Smooth muscle cell (in vitro differentiated cells): Measurements from ENCODE around the gene S100A7A. TPM values are rescaled to one million over a fixed set of nuclear protein-coding genes. Genes with fewer than 3 reads are reported as not detected.
"Not testable (repeated sequence)": the region's sequence is repeated elsewhere in the genome, so short reads cannot be mapped to it uniquely, and the experiment has no call there.

ENCODE experiments used
- DNase-seq: peaks from one replicate; lab custom pipeline; 2025; ENCODE audit not compliant: unreplicated experiment; lab: John Stamatoyannopoulos, UW
- H2AFZ ChIP-seq: fragments of 200-600 bp; sonication (generic); 2 replicates; pipeline ENCODE4 v1.6.0; 2016; ENCODE audit warnings: antibody characterized with exemption, low read depth, mild to moderate bottlenecking
- H3F3A ChIP-seq: fragments of 200-600 bp; sonication (generic); 2 replicates; pipeline ENCODE4 v1.6.0; 2017; ENCODE audit warnings: antibody characterized with exemption, low read depth
- H3K27ac ChIP-seq: fragments of 200-600 bp; sonication (generic); 2 replicates; pipeline ENCODE4 v1.5.1; 2016; ENCODE audit warnings: low read depth, mild to moderate bottlenecking
- H3K27me3 ChIP-seq: fragments of 200-600 bp; sonication (generic); 2 replicates; pipeline ENCODE4 v1.6.1; 2016; ENCODE audit warnings: low read depth, mild to moderate bottlenecking
- H3K36me3 ChIP-seq: fragments of 200-600 bp; sonication (generic); 2 replicates; pipeline ENCODE4 v1.5.1; 2016; ENCODE audit warnings: low read depth
- H3K4me1 ChIP-seq: fragments of 200-600 bp; sonication (generic); 2 replicates; pipeline ENCODE4 v1.5.1; 2016; ENCODE audit warnings: low read depth
- H3K4me2 ChIP-seq: fragments of 200-600 bp; sonication (generic); 2 replicates; pipeline ENCODE4 v1.6.0; 2016; ENCODE audit warnings: mild to moderate bottlenecking
- H3K4me3 ChIP-seq: fragments of 200-600 bp; sonication (generic); 2 replicates; pipeline ENCODE4 v1.5.1; 2016; ENCODE audit warnings: mild to moderate bottlenecking
- H3K79me2 ChIP-seq: fragments of 200-600 bp; sonication (generic); 2 replicates; pipeline ENCODE4 v1.6.0; 2016; ENCODE audit warnings: low read depth, mild to moderate bottlenecking
- H3K9ac ChIP-seq: fragments of 200-600 bp; sonication (generic); 2 replicates; pipeline ENCODE4 v1.6.0; 2016; ENCODE audit warnings: low read depth
- H3K9me3 ChIP-seq: fragments of 200-600 bp; sonication (generic); replicated peaks from 2 replicates; pipeline ENCODE4 v1.5.1; 2016; ENCODE audit warnings: low read depth
- H4K20me1 ChIP-seq: fragments of 200-600 bp; sonication (generic); 2 replicates; pipeline ENCODE4 v1.6.0; 2016; ENCODE audit warnings: low read depth
- CTCF ChIP-seq: fragments of 200-600 bp; sonication (generic); IDR thresholded peaks from 2 replicates; pipeline ENCODE4 v1.5.1; 2017; ENCODE audit warnings: borderline replicate concordance, mild to moderate bottlenecking, antibody characterized with exemption; ENCODE audit not compliant: insufficient read depth, poor library complexity, severe bottlenecking
- WGBS: methylation state at CpG from one replicate; pipeline ENCODE4 v1.1.7; 2016; ENCODE audit warnings: low lambda C conversion rate; 5-methylcytosine and 5-hydroxymethylcytosine counted together
- polyA plus RNA-seq: library from polyadenylated mRNA; unstranded; fragments of >200 nt; fragmentation: Nextera tagmentation; extraction: Ambion mirVana; gene quantifications from 2 replicates; pipeline ENCODE4 v1.2.1, GENCODE V29; 2016
- total RNA-seq: library from RNA; depleted of rRNA; stranded (reverse); fragments of >200 nt; gene quantifications from 2 replicates; pipeline ENCODE4 v1.2.3, GENCODE V29; 2014

S100A7A gene
- total and polyA plus RNA-seq, 2 experiments from 2014 or later = not detected

GRCh38 chr1:153402226-153402625, 14.1 kb upstream of the S100A7A start:
- Histone ChIP-seq H3K4me2 (no peak overlapping the region), H3K4me1 (no peaks in the 10 kb centered on the region), H4K20me1 (no peaks in the 10 kb centered on the region), H3K27me3 (no peaks in the 10 kb centered on the region), H3K27ac (no peak overlapping the region), H3K79me2 (no peaks in the 10 kb centered on the region), H3K4me3 (no peak overlapping the region), H3K36me3 (no peaks in the 10 kb centered on the region), H2AFZ (no peak overlapping the region), H3K9me3 (no peaks in the 10 kb centered on the region), H3F3A (no peaks in the 10 kb centered on the region), H3K9ac (no peak overlapping the region)
- 73% methylated on average over 2 of the region's 2 CpGs for WGBS
- TF ChIP-seq CTCF = no peak
- no peak for DNase-seq

- Histone ChIP-seq H3K4me3 (no peak overlapping the region), H4K20me1 (no peaks in the 10 kb centered on the region), H3K4me1 (no peaks in the 10 kb centered on the region), H3K79me2 (no peaks in the 10 kb centered on the region), H3K36me3 (no peaks in the 10 kb centered on the region), H3K9ac (no peak overlapping the region), H3K27ac (no peak overlapping the region), H3F3A (no peaks in the 10 kb centered on the region), H3K27me3 (no peaks in the 10 kb centered on the region), H2AFZ (no peak overlapping the region), H3K4me2 (no peak overlapping the region), H3K9me3 (no peaks in the 10 kb centered on the region)
- 85% methylated on average over 11 of the region's 11 CpGs for WGBS
- no peak for TF ChIP-seq CTCF
- no peak for DNase-seq
Observed at GRCh38 chr1:153403421-153404085, 12.8 kb upstream of the S100A7A start.

GRCh38 chr1:153404086-153404635, 12.2 kb upstream of the S100A7A start:
- no peaks in the 10 kb centered on the region for H3K9me3 ChIP-seq
- DNase-seq = no peak
- H3K4me2 ChIP-seq = no peak overlapping the region
- no peaks in the 10 kb centered on the region for H4K20me1 ChIP-seq
- no peaks in the 10 kb centered on the region for H3F3A ChIP-seq
- no peaks in the 10 kb centered on the region for H3K36me3 ChIP-seq
- no peak for TF ChIP-seq CTCF
- H3K27me3 ChIP-seq = no peaks in the 10 kb centered on the region
- WGBS = 70% methylated on average over 7 of the region's 7 CpGs
- H2AFZ ChIP-seq = no peak overlapping the region
- no peak overlapping the region for H3K27ac ChIP-seq
- no peak overlapping the region for H3K4me3 ChIP-seq
- no peaks in the 10 kb centered on the region for H3K4me1 ChIP-seq
- H3K79me2 ChIP-seq = no peaks in the 10 kb centered on the region
- no peak overlapping the region for H3K9ac ChIP-seq

- Histone ChIP-seq H3K9me3 (no peaks in the 10 kb centered on the region), H3K9ac (no peak overlapping the region), H3K4me2 (no peak overlapping the region), H3K4me1 (no peaks in the 10 kb centered on the region), H3K27ac (no peak overlapping the region), H3K36me3 (no peaks in the 10 kb centered on the region), H2AFZ (no peak overlapping the region), H4K20me1 (no peaks in the 10 kb centered on the region), H3K27me3 (no peaks in the 10 kb centered on the region), H3K4me3 (no peak overlapping the region), H3F3A (no peaks in the 10 kb centered on the region), H3K79me2 (no peaks in the 10 kb centered on the region)
- no peak for DNase-seq
- TF ChIP-seq CTCF = peak; percentile 30
- 42% methylated on average over 15 of the region's 15 CpGs for WGBS
Observed at GRCh38 chr1:153404768-153405167, 11.6 kb upstream of the S100A7A start.

GRCh38 chr1:153405825-153406599, 10.3 kb upstream of the S100A7A start:
- not testable (repeated sequence) for H3K4me3 ChIP-seq, H3K9ac ChIP-seq, H3K36me3 ChIP-seq, H2AFZ ChIP-seq, DNase-seq, H3K4me1 ChIP-seq, H3K27me3 ChIP-seq, H3K4me2 ChIP-seq, H3F3A ChIP-seq, H4K20me1 ChIP-seq, H3K27ac ChIP-seq, H3K79me2 ChIP-seq, H3K9me3 ChIP-seq
- 75% methylated on average over 6 of the region's 6 CpGs for WGBS
